Activated CD4-positive, alpha-beta memory T cell treated with anti-CD3 and anti-CD28 coated beads for 36 hours (primary cell): Measurements from ENCODE around the gene ZBTB17. TPM values are rescaled to one million over a fixed set of nuclear protein-coding genes. Genes with fewer than 3 reads are reported as not detected.

ENCODE experiments used
- CTCF ChIA-PET: fragments of 350-600 bp; sonication (Branson Sonifier 250); formaldehyde crosslinking; loops from one replicate; lab custom pipeline; 2021; ENCODE audit warnings: antibody characterized with exemption, inconsistent platforms; lab: Charles Lee
- POLR2A ChIA-PET: fragments of 350-600 bp; sonication (Branson Sonifier 250); formaldehyde crosslinking; loops from one replicate; lab custom pipeline; 2021; ENCODE audit warnings: antibody characterized with exemption; lab: Charles Lee
- DNase-seq: peaks from one replicate; pipeline ENCODE4 v3.0.0-alpha.2; 2020
- H3K27ac Mint-ChIP-seq: one replicate; pipeline ENCODE4 v1.8.0; 2021; ENCODE audit warnings: mixed read lengths
- H3K27me3 Mint-ChIP-seq: one replicate; pipeline ENCODE4 v1.8.0; 2021; ENCODE audit warnings: mixed read lengths
- H3K36me3 Mint-ChIP-seq: one replicate; pipeline ENCODE4 v1.8.0; 2021; ENCODE audit warnings: mixed read lengths
- H3K4me1 Mint-ChIP-seq: one replicate; pipeline ENCODE4 v1.8.0; 2021; ENCODE audit warnings: low read depth, mixed read lengths
- H3K4me3 Mint-ChIP-seq: one replicate; pipeline ENCODE4 v1.8.0; 2021; ENCODE audit warnings: mild to moderate bottlenecking, mixed read lengths
- H3K9me3 Mint-ChIP-seq: one replicate; pipeline ENCODE4 v1.8.0; 2021; ENCODE audit warnings: mixed read lengths
- intact Hi-C: fragments of 100-400 bp; cut with micrococcal nuclease; formaldehyde crosslinking; loops from one replicate; pipeline ENCODE4 v1.15.1; 2023
- total RNA-seq, 2 experiments: library from RNA; stranded (reverse); gene quantifications; one replicate each; pipeline ENCODE4 v1.2.3, GENCODE V29; 2021

The ZBTB17 gene
- total RNA-seq, 2 experiments from 2014 or later = 52.7 to 58.8 TPM

DNA sequence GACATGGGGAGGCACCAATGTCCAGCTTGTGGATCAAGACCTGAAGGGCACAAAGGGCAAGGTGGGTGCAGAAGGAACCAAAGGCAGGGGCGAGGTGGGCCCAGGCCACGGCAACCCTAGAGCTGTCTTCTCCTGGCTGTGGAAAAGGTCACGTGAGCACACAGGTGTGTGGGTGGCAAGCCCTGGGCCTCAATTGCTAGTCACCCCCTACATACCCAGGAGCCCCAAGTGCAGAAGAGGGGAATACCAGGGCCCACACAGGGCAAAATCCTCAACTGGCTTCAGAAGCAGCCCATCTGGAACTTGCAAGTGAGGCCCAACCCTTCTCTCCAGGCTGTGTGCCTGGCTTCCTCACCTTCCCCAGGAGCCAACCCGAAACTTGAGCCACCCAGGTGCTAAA is 25.6 kb downstream of the ZBTB17 start:
- POLR2A ChIA-PET = interaction anchor here (0.9 to 6.7 kb wide), 8 partner anchors 8 to 103 kb away, joined by 3 to 95 read pairs (median 9); partner anchors contain the start of genes SPEN and ZBTB17
- CTCF ChIA-PET = interaction anchor here (1.5 to 3.3 kb wide), 2 partner anchors 15 to 58 kb away, joined by 3 to 16 read pairs; no protein-coding TSS in a partner anchor
- Mint-ChIP-seq H3K27me3 (no peaks in the 10 kb centered on the region), H3K27ac (peak overlapping the region; percentile 93), H3K4me1 (peaks cover 76% of the 10 kb centered on the region), H3K4me3 (peak overlapping the region; percentile 54), H3K36me3 (peaks cover 28% of the 10 kb centered on the region), H3K9me3 (no peaks in the 10 kb centered on the region)
- DNase-seq = peak; percentile 80
- intact Hi-C loops = no loop called here

DNA sequence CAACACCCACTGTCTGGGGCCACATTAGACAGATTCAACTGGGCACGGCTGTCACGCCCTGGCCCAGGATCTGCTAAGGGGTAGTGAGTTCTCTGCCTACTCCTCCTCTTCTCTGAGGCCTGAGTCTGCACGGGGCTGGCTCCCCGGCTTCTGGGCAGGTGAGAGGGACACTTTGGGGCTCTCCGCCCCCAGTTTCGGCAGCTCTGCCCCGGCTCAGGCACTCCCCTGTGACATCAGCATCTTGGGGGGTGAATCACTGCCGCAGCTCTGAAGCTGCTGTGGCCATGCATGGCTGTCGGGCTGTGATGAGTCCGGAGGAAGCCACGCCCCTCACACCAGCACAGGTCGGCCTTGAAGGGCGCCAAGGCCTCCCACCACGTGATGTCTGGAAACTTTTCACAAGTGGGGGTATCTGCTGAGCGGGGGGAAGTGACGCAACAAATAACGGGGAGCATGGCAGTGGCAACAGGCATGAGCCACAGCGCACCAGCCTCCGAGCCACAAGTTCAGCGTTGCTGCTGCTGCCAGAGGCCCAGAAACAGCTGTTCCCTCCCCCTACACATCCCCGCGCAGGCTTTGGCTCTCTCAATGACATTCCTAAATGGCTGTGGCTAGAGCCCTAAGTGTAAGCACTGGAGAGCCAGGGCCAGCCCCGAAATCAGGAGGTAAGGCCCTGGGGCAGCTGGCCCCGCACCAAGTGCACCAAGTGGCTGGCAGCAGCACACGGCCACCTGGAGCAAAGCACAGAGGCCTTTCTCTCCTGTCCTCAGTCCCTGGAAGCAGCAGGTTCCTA is 26.3 kb downstream of the ZBTB17 start:
- CTCF ChIA-PET = interaction anchor here (0.9 to 3.3 kb wide), 7 partner anchors 8 to 158 kb away, joined by 3 to 16 read pairs (median 3); partner anchors contain the start of gene ZBTB17

DNA sequence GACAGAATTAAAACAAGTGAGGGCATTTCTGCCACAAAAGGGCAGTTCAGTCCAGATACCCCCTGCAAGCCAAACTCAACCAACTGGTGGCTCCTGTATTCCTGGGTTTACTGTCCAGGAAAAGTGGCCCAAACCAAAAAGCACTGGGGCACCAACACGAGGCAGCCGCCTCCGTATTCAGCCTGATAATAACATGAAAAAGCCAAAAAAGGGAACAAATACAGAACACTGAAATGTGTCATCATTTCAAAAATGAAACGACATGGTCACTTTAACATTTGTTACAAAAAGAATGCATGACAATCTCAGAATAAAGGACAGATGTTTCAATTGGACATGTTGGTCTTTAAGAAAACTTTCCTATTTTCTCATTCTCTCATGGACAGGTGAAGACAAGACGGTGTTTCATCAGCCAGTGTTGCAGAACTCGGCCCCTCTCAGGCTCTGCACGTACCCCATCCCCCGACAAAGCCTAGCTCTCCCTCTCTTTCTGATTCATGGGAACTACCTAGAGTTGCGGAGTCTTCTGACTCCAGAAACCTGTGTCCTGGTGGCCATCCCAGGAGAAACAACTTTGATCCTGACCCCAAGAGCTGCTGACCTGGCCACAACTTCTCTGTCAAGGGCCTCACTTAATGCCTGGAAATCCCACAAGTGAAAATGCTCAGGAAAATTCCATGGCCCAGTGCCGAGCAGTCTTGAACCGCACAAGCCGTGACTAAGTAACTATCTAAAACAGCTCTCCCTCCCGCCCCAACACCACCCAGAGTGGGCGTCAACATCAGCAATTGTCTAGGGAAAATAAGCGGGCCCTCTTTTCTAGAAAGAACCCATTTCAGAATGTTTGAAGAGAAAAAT is 27.1 kb downstream of the ZBTB17 start:
- intact Hi-C loops = loop anchor here (1.0 kb wide), 5 partner anchors 17 to 115 kb away; no protein-coding TSS in a partner anchor
- peak; percentile 78 for DNase-seq
- Mint-ChIP-seq H3K4me3 (peak overlapping the region; percentile 54), H3K27me3 (no peaks in the 10 kb centered on the region), H3K4me1 (peaks cover 64% of the 10 kb centered on the region), H3K9me3 (no peaks in the 10 kb centered on the region), H3K27ac (peak overlapping the region; percentile 93), H3K36me3 (peaks cover 28% of the 10 kb centered on the region)
- CTCF ChIA-PET = interaction anchor here (0.8 to 3.3 kb wide), 8 partner anchors 9 to 157 kb away, joined by 3 to 16 read pairs (median 3); partner anchors contain the start of gene ZBTB17
- POLR2A ChIA-PET = interaction anchor here (1.5 to 6.7 kb wide), 6 partner anchors 10 to 101 kb away, joined by 4 to 95 read pairs (median 8); partner anchors contain the start of genes SPEN and ZBTB17

More for the DNA sequence above, 26.3 kb downstream of the ZBTB17 start:
- Mint-ChIP-seq H3K36me3 (peaks cover 29% of the 10 kb centered on the region), H3K4me1 (peaks cover 72% of the 10 kb centered on the region), H3K9me3 (no peaks in the 10 kb centered on the region), H3K27me3 (no peaks in the 10 kb centered on the region), H3K4me3 (peak overlapping the region; percentile 54), H3K27ac (peak overlapping the region; percentile 93)
- intact Hi-C loops = loop anchor here (1.0 kb wide), 5 partner anchors 17 to 115 kb away; no protein-coding TSS in a partner anchor
- DNase-seq = peak; percentile 96
- POLR2A ChIA-PET = interaction anchor here (0.9 to 6.7 kb wide), 7 partner anchors 9 to 102 kb away, joined by 3 to 95 read pairs (median 9); partner anchors contain the start of genes SPEN and ZBTB17

DNA sequence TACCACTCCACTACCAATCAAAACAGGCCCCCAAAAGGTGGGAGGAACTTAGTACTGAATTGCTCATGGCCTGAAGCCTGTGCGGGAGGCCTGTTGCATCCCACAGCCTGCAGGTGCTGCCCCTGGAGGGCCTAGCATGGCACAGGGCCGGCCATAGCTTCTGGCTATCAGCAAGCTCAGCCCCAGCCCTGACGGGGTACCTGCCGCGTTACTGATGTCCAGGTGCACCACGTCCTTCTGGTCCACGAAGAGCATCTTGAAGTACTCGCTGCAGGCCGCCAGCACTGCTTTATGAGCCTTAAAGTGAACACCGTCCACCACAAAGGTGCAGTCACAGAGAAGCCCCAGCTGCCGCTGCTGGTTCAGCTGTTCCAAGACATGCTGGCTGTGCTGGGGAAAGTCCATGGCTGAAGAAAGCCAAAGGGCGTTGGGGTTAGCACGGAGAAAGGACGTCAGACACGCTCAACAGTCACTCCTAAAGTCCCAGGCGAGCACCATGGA is 27.8 kb downstream of the ZBTB17 start:
- H3K27me3 Mint-ChIP-seq = no peaks in the 10 kb centered on the region
- intact Hi-C loops = no loop called here
- DNase-seq = peak; percentile 65
- ChIA-PET POLR2A (interaction anchor here (0.8 to 6.7 kb wide), 6 partner anchors 10 to 100 kb away, joined by 3 to 95 read pairs (median 6); partner anchors contain the start of genes SPEN and ZBTB17), CTCF (interaction anchor here (0.8 to 3.3 kb wide), 3 partner anchors 17 to 99 kb away, joined by 3 to 16 read pairs (median 3); no protein-coding TSS in a partner anchor)
- peaks cover 60% of the 10 kb centered on the region for H3K4me1 Mint-ChIP-seq
- peak overlapping the region; percentile 54 for H3K4me3 Mint-ChIP-seq
- peaks cover 32% of the 10 kb centered on the region for H3K36me3 Mint-ChIP-seq
- peak overlapping the region; percentile 93 for H3K27ac Mint-ChIP-seq
- no peaks in the 10 kb centered on the region for H3K9me3 Mint-ChIP-seq

DNA sequence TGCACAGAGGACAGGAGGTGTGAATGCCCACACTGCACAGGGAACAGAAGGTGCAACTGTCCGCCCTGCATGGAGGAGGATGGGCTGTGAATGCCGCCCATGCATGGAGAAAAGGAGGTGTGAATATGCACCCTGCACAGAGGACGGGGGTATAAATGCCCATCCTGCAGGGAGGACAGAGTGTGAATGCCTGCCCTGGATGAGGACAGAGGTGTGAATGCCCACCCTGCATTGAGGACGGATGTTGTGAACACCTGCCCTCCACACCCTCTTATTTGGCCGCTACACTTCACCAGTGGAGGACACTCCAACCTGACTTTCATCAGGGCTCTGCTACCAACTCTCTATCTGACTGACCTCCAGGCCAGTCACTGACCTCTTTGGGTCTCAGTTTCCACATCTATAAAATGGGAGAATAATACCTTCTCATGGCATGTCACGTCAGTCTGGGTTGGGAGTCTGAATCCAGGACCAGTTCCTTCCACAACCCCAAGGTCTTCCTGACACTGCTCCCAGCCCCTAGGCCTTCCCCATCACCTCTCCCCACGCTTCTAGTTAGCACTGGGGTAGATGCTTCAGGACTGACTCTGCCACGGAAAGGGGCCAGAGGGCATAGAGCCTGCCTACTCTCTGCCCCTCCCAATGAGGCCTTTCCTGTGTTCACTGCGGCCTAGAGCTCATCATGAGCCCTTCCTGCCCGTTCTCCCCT is 28.4 kb downstream of the ZBTB17 start:
- Mint-ChIP-seq H3K27me3 (no peaks in the 10 kb centered on the region), H3K9me3 (no peaks in the 10 kb centered on the region), H3K27ac (peak overlapping the region; percentile 93), H3K36me3 (peaks cover 36% of the 10 kb centered on the region), H3K4me3 (peak overlapping the region; percentile 54), H3K4me1 (peaks cover 56% of the 10 kb centered on the region)
- POLR2A ChIA-PET = interaction anchor here (0.8 to 6.7 kb wide), 4 partner anchors 12 to 100 kb away, joined by 3 to 95 read pairs (median 34); partner anchors contain the start of genes SPEN and ZBTB17
- DNase-seq = no peak
- intact Hi-C loops = no loop called here
- CTCF ChIA-PET = interaction anchor here (0.8 to 3.3 kb wide), 3 partner anchors 18 to 98 kb away, joined by 3 to 16 read pairs (median 3); no protein-coding TSS in a partner anchor

DNA sequence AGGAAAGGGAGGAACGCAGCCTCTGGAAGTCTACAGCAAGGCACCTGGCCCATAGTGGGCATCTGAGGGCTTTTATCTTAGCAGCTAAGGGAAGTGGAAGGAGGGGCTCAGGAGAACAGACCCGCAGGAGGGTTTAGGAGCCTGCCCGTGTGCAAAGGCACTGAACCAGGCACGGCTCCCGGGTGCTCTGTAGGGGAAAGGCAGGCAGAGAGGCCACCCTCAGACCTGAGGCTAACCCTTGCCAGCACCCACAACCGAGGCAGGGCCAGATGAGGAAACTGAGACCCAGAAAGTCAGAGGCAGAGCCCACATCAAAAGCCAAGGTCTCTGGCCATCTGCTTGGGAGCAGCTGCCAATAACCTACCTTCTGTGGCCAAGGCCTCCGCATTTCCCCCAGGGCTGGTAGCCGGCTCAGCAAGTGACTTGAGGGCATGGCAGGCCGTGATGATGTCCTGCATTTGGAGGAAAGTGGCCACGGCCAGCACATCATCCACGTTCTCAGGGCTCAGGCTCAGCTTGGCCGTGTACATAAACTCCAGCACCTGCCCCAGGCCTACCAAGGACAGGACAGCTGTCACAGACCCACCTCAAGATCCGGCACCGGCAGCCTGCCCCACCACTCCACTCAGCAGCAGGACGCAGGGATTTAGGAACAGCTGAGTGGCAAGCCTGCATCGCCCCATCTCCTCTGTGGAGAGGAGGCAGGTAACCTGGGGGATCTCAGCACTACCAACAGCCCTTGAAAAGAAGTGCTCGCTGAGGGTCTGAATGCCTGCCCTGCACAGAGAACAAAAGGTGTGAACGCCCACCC is 29.1 kb downstream of the ZBTB17 start:
- ChIA-PET CTCF (interaction anchor here (1.3 kb wide), 1 partner anchor 48 kb away, joined by 3 read pairs; no protein-coding TSS in a partner anchor), POLR2A (no interaction called here)
- Mint-ChIP-seq H3K27ac (peak overlapping the region; percentile 49), H3K36me3 (peaks cover 38% of the 10 kb centered on the region), H3K27me3 (no peaks in the 10 kb centered on the region), H3K4me1 (peaks cover 49% of the 10 kb centered on the region), H3K4me3 (no peak overlapping the region), H3K9me3 (no peaks in the 10 kb centered on the region)
- intact Hi-C loops = no loop called here
- no peak for DNase-seq

DNA sequence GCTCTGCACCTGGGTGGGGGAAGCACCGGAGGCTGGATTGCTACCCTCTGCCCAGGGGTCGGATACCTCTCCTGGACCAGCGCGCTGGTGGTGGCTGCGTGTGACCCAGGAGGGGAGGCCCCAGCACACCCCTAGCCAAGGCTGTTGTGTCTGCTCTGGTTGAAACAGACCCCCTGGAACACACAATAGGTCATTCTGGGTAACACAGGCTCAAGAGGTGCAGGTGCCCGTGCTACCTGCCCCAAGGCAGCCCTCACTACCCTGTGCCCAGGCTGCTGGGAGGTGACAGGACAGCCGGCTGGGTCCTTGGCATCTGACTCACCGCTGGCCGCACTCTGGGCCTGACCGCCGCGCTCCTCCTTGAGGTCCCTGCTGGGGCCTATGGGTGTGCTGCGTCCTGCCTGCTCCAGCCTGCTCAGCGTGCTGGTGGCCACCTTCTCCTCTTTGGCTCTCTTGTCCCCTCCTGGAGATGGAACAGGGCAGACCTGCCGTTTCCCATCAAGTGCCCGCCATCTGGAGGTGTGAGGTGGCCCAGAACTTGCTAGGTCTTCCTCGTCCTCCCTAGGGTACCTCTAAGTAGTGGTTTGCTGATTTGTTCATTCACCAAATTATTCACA is 30.0 kb downstream of the ZBTB17 start:
- intact Hi-C loops = no loop called here
- CTCF ChIA-PET = interaction anchor here (1.3 kb wide), 1 partner anchor 49 kb away, joined by 3 read pairs; no protein-coding TSS in a partner anchor
- Mint-ChIP-seq H3K9me3 (no peaks in the 10 kb centered on the region), H3K36me3 (peaks cover 38% of the 10 kb centered on the region), H3K27ac (peak overlapping the region; percentile 49), H3K4me1 (peaks cover 40% of the 10 kb centered on the region), H3K27me3 (no peaks in the 10 kb centered on the region), H3K4me3 (no peak overlapping the region)
- no peak for DNase-seq
- POLR2A ChIA-PET = no interaction called here

DNA sequence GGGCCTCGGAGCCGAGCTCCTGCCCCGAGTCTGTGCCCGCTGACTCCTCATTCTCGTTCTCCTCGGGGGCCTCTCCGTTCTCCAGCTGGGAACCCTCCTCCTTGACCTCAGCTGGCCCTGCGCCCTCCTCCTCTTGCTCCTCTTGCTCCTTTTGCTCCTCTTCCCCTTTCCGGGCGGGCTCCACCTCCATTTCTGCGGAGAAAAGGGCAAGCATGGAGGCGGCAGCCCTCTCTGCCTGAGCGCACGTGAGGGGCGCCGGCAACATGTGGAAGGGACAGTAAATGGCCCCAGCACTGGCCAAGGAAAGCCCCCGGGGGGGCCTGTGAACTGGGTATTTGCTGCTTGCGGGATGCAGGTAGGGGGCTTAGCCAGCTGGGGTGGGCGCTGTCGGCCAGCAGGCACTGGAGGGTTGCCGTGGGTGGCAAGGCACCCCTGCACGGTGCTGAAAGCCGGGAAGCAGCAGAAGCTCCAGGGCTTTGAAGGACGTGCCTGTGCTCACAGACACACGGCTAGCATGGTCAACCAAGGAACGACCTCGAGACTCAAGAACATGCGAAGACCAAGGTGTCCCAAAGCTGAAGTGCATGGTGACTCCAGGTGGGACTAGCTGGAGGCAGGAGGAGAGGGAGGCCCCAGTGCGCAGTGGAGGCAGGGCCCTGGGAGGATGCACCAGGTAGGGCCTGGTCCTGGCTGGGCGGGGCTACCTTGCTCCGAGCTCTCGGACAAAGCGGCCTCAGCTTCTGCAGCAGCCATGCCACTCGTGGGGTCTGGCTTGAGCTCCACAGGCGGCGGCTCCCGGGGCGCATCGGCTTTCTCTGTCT is 30.7 kb downstream of the ZBTB17 start:
- Mint-ChIP-seq H3K4me3 (no peak overlapping the region), H3K36me3 (peaks cover 38% of the 10 kb centered on the region), H3K27ac (no peak overlapping the region), H3K9me3 (no peaks in the 10 kb centered on the region), H3K27me3 (no peaks in the 10 kb centered on the region), H3K4me1 (peaks cover 33% of the 10 kb centered on the region)
- POLR2A ChIA-PET = interaction anchor here (1.2 kb wide), 1 partner anchor 25 kb away, joined by 4 read pairs; no protein-coding TSS in a partner anchor
- no peak for DNase-seq
- intact Hi-C loops = no loop called here
- CTCF ChIA-PET = interaction anchor here (1.3 kb wide), 1 partner anchor 50 kb away, joined by 3 read pairs; no protein-coding TSS in a partner anchor

DNA sequence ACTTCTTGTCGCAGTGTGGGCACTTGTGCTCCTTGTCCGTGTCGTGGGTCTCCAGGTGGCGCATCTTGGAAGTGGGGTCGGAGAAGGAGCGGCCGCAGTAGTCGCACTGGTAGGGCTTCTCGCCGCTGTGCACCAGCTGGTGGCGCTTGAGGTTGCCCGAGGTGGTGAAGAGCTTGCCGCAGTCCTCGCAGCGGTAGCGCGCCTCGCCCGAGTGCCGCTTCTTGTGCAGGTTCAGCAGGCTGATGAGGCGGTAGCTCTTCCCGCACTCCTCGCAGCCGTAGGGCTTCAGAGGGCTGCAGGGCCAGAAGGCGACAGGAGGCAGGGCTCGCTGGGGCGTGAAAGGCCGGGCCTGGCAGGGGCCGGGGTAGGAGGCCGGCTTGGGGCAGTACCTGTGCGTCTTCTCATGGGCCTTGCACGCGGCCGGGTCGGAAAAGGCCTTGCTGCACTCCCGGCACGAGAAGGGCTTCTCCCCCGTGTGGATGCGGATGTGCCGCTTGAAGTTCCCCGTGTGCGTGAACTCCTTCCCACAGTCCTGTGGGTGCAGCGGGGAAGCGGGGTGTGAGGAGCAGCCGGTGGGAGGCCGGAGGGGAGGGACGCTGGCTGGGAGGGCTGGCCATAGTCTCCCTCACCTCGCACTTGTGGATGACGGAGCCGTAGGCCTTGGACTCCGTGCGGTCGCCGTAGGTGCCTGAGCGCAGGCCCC is 31.4 kb downstream of the ZBTB17 start:
- no peaks in the 10 kb centered on the region for H3K9me3 Mint-ChIP-seq
- ChIA-PET POLR2A (interaction anchor here (1.2 kb wide), 1 partner anchor 24 kb away, joined by 4 read pairs; no protein-coding TSS in a partner anchor), CTCF (no interaction called here)
- no peak overlapping the region for H3K27ac Mint-ChIP-seq
- intact Hi-C loops = no loop called here
- H3K4me1 Mint-ChIP-seq = peaks cover 26% of the 10 kb centered on the region
- peaks cover 44% of the 10 kb centered on the region for H3K36me3 Mint-ChIP-seq
- H3K4me3 Mint-ChIP-seq = no peak overlapping the region
- DNase-seq = no peak
- H3K27me3 Mint-ChIP-seq = no peaks in the 10 kb centered on the region
